CD14-positive monocyte (primary cell): ENCODE results near the gene PEMT. TPM values are rescaled to one million over a fixed set of nuclear protein-coding genes. Genes with fewer than 3 reads are reported as not detected.

Experiments used
- DNase-seq, 3 donors: peaks; one replicate each; pipeline ENCODE4 v3.0.0-alpha.2; 2011 to 2022
- H2AFZ ChIP-seq: 2 replicates; pipeline ENCODE4 v1.6.0; 2012; ENCODE audit warnings: mild to moderate bottlenecking, low read depth, low read length, inconsistent platforms; ENCODE audit not compliant: insufficient read depth, poor library complexity, severe bottlenecking
- H3K27ac ChIP-seq, 2 donors: 1 replicate in 1 of 2; 2 replicates in 1 of 2; pipeline ENCODE4 v1.5.1; 2012 to 2013; ENCODE audit warnings: low read length in 2 of 2, control low read depth in 1 of 2, inconsistent platforms in 1 of 2, low read depth in 1 of 2, mild to moderate bottlenecking in 1 of 2
- H3K27me3 ChIP-seq, 2 donors: one replicate each; pipeline versions ENCODE4 v1.6.0 to v1.6.1; 2011 to 2013; ENCODE audit warnings: low read length in 2 of 2; ENCODE audit not compliant: control insufficient read depth in 2 of 2, insufficient read depth in 2 of 2
- H3K36me3 ChIP-seq, 2 donors: replicated peaks in 1 of 2; 1 replicate in 1 of 2; 2 replicates in 1 of 2; pipeline versions ENCODE4 v1.5.1 to v1.6.1; 2012 to 2013; ENCODE audit warnings: low read length in 2 of 2, control low read depth in 1 of 2, inconsistent platforms in 1 of 2, mild to moderate bottlenecking in 1 of 2; ENCODE audit not compliant: insufficient read depth in 2 of 2, control insufficient read depth in 1 of 2
- H3K4me1 ChIP-seq, 2 donors: 1 replicate in 1 of 2; 2 replicates in 1 of 2; pipeline versions ENCODE4 v1.5.1 to v1.6.1; 2012 to 2013; ENCODE audit warnings: low read length in 2 of 2, control low read depth in 1 of 2, inconsistent platforms in 1 of 2, mild to moderate bottlenecking in 1 of 2, moderate library complexity in 1 of 2; ENCODE audit not compliant: insufficient read depth in 2 of 2, control insufficient read depth in 1 of 2
- H3K4me2 ChIP-seq: replicated peaks from 2 replicates; pipeline ENCODE3; 2012; ENCODE audit warnings: low read length, moderate library complexity, mild to moderate bottlenecking; ENCODE audit not compliant: poor library complexity, severe bottlenecking; ENCODE audit errors: extremely low read depth
- H3K4me3 ChIP-seq, 3 experiments: fragments of 200-600 bp in 1 of 3; sonication (generic) in 1 of 3; replicated peaks in 1 of 3; 1 replicate in 2 of 3; 2 replicates in 1 of 3; pipeline ENCODE4 v1.5.1; 2011 to 2013; ENCODE audit warnings: low read length in 3 of 3, mild to moderate bottlenecking in 3 of 3, control low read depth in 2 of 3, low read depth in 2 of 3, inconsistent platforms in 1 of 3, moderate library complexity in 1 of 3
- H3K79me2 ChIP-seq: 2 replicates; pipeline ENCODE4 v1.6.0; 2012; ENCODE audit warnings: mild to moderate bottlenecking, control low read depth, inconsistent platforms, low read length, moderate library complexity; ENCODE audit not compliant: insufficient read depth
- H3K9ac ChIP-seq: 2 replicates; pipeline ENCODE4 v1.6.0; 2017; ENCODE audit warnings: low read length, mild to moderate bottlenecking; ENCODE audit not compliant: insufficient read depth, poor library complexity, severe bottlenecking
- H3K9me3 ChIP-seq, 2 donors: replicated peaks in 1 of 2; 1 replicate in 1 of 2; 2 replicates in 1 of 2; pipeline versions ENCODE4 v1.5.1 to v1.6.1; 2012 to 2013; ENCODE audit warnings: low read length in 2 of 2, control low read depth in 1 of 2; ENCODE audit not compliant: control insufficient read depth in 1 of 2, insufficient read depth in 1 of 2
- H4K20me1 ChIP-seq: 2 replicates; pipeline ENCODE4 v1.6.0; 2012; ENCODE audit warnings: mild to moderate bottlenecking, low read length, control low read depth, moderate library complexity; ENCODE audit not compliant: insufficient read depth
- H3K27ac Mint-ChIP-seq, 7 donors: one replicate each; pipeline ENCODE4 v1.8.0; 2020; ENCODE audit warnings: mild to moderate bottlenecking in 7 of 7, mixed read lengths in 7 of 7, moderate library complexity in 6 of 7, inconsistent platforms in 2 of 7
- H3K27me3 Mint-ChIP-seq, 3 donors: one replicate each; pipeline ENCODE4 v1.8.0; 2021 to 2022; ENCODE audit warnings: low read depth in 3 of 3, mild to moderate bottlenecking in 3 of 3, mixed read lengths in 3 of 3, moderate library complexity in 3 of 3, inconsistent platforms in 1 of 3
- H3K36me3 Mint-ChIP-seq, 2 donors: one replicate each; pipeline ENCODE4 v1.8.0; 2020; ENCODE audit warnings: mixed read lengths in 2 of 2, inconsistent platforms in 1 of 2, mild to moderate bottlenecking in 1 of 2
- H3K4me1 Mint-ChIP-seq: one replicate; pipeline ENCODE4 v1.8.0; 2020; ENCODE audit warnings: mild to moderate bottlenecking, mixed read lengths
- H3K4me3 Mint-ChIP-seq, 2 donors: one replicate each; pipeline ENCODE4 v1.8.0; 2020; ENCODE audit warnings: mild to moderate bottlenecking in 2 of 2, mixed read lengths in 2 of 2, moderate library complexity in 1 of 2
- H3K9me3 Mint-ChIP-seq, 7 donors: one replicate each; pipeline ENCODE4 v1.8.0; 2020 to 2022; ENCODE audit warnings: mixed read lengths in 7 of 7, mild to moderate bottlenecking in 6 of 7, moderate library complexity in 6 of 7, inconsistent platforms in 2 of 7
- WGBS: methylation state at CpG from one replicate; pipeline ENCODE4 v1.1.5; 2013; ENCODE audit warnings: missing lambda C conversion rate; ENCODE audit not compliant: insufficient coverage; 5-methylcytosine and 5-hydroxymethylcytosine counted together
- intact Hi-C, 2 donors: fragments of 100-400 bp; cut with micrococcal nuclease; formaldehyde crosslinking; loops; one replicate each; pipeline versions ENCODE4 v1.15.0 to v1.15.1; 2023
- polyA plus RNA-seq, 3 donors: library from polyadenylated mRNA; depleted of rRNA in 1 of 3; unstranded in 2 of 3; stranded (reverse) in 1 of 3; fragments of 300-500 nt in 2 of 3; fragments of >200 nt in 1 of 3; fragmentation: Illumina TruSeq in 2 of 3; gene quantifications; 1 replicate in 2 of 3; 2 replicates in 1 of 3; pipeline ENCODE4 v1.2.3, GENCODE V29; 2012 to 2021
- TF ChIP-seq, protein P1 (sequence below): fragments of 200-600 bp; IDR thresholded peaks from one replicate; pipeline ENCODE4 v1.8.0; 2022; ENCODE audit warnings: antibody characterized with exemption, mild to moderate bottlenecking

The PEMT gene
- polyA plus RNA-seq, 3 donors: 26.7 to 41.0 (median 38.4) TPM

DNA sequence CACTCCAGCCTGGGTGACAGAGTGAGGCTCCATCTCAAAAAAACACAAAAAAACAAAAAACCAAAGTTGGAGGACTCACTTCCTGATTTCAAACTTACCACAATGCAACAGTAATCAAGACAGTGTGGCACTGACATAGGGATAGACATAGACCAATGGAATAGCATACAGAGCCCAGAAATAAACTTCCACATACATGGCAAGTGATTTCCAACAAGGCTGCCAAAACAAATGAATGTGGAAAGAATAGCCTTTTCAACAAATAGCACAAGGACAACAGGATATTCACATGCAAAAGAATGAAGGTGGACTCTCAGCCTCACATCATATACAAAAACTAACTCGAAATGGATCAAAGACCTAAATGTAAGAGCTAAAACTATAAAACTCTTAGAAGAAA, 58.5 kb downstream of the PEMT start:
- TF ChIP-seq, protein P1, sequence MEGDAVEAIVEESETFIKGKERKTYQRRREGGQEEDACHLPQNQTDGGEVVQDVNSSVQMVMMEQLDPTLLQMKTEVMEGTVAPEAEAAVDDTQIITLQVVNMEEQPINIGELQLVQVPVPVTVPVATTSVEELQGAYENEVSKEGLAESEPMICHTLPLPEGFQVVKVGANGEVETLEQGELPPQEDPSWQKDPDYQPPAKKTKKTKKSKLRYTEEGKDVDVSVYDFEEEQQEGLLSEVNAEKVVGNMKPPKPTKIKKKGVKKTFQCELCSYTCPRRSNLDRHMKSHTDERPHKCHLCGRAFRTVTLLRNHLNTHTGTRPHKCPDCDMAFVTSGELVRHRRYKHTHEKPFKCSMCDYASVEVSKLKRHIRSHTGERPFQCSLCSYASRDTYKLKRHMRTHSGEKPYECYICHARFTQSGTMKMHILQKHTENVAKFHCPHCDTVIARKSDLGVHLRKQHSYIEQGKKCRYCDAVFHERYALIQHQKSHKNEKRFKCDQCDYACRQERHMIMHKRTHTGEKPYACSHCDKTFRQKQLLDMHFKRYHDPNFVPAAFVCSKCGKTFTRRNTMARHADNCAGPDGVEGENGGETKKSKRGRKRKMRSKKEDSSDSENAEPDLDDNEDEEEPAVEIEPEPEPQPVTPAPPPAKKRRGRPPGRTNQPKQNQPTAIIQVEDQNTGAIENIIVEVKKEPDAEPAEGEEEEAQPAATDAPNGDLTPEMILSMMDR: no peak
- WGBS: no CpG with 5 or more reads among the region's 1 CpG
- Histone ChIP-seq H3K4me1 (no peaks in the 10 kb centered on the region), H3K4me3 (no peak overlapping the region), H3K27ac (no peak overlapping the region), H4K20me1 (no peaks in the 10 kb centered on the region), H3K9ac (no peak overlapping the region), H3K27me3 (no peaks in the 10 kb centered on the region), H2AFZ (no peak overlapping the region), H3K4me2 (no peak overlapping the region), H3K9me3 (no peaks in the 10 kb centered on the region), H3K79me2 (no peaks in the 10 kb centered on the region), H3K36me3 (no peaks in the 10 kb centered on the region)
- intact Hi-C loops: no loop called here
- Mint-ChIP-seq H3K9me3 (no peaks in the 10 kb centered on the region), H3K27me3 (peaks cover 0 to 2% (median 1%) of the 10 kb centered on the region in 3 donors), H3K36me3 (peaks cover 0 to 1% of the 10 kb centered on the region in 2 donors), H3K4me1 (peaks cover 4% of the 10 kb centered on the region), H3K27ac (no peak overlapping the region), H3K4me3 (no peak overlapping the region)
- no peak for DNase-seq

DNA sequence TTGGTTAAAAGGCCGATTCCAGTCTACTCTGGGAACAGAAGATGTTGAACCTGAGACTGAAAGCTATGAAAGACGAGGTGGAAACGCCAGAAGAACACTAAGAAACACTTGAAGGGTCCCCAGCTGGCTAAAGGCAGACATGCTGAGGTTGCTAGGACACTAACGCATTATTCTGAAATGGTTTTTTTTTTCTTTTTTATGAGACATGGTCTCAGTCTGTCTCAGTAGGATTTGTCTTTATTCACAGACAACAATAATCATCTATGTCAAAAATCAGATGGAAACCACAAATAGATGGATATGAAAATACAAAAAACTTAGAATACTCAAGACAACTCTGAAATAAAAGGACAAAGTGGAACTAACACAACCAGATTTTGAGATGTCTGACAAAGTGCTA, 60.4 kb downstream of the PEMT start:
- no peaks in the 10 kb centered on the region for H3K36me3 ChIP-seq
- Mint-ChIP-seq H3K27ac (no peak overlapping the region), H3K9me3 (no peaks in the 10 kb centered on the region), H3K4me3 (no peak overlapping the region), H3K36me3 (peaks cover 0 to 1% of the 10 kb centered on the region in 2 donors), H3K27me3 (peaks cover 0 to 2% (median 0%) of the 10 kb centered on the region in 3 donors), H3K4me1 (peaks cover 4% of the 10 kb centered on the region)
- WGBS: 85% methylated on average over 2 of the region's 4 CpGs
- no peak for DNase-seq
- H3K4me2 ChIP-seq: no peak overlapping the region
- H4K20me1 ChIP-seq: no peaks in the 10 kb centered on the region
- no peaks in the 10 kb centered on the region for H3K27me3 ChIP-seq
- TF ChIP-seq, protein P1: no peak
- H3K9me3 ChIP-seq: no peaks in the 10 kb centered on the region
- intact Hi-C loops: no loop called here
- H3K79me2 ChIP-seq: no peaks in the 10 kb centered on the region
- H3K4me3 ChIP-seq: no peak overlapping the region
- no peak overlapping the region for H3K9ac ChIP-seq
- H2AFZ ChIP-seq: no peak overlapping the region
- no peaks in the 10 kb centered on the region for H3K4me1 ChIP-seq
- no peak overlapping the region for H3K27ac ChIP-seq
